K562 (cell line): ENCODE data around the gene GRHL3. TPM values are rescaled to one million over a fixed set of nuclear protein-coding genes. Genes with fewer than 3 reads are reported as not detected.

Source experiments
- CREBBP ChIP-seq: IDR thresholded peaks from one replicate; pipeline ENCODE4 v1.6.1; 2012; ENCODE audit warnings: low read depth, mild to moderate bottlenecking, control low read depth, inconsistent platforms, low read length
- FOXJ2 ChIP-seq: fragments of 200-800 bp; sonication (Bioruptor generic); IDR thresholded peaks from 2 replicates; pipeline ENCODE4 v1.6.1; 2016; ENCODE audit warnings: missing genetic modification characterization, missing compliant biosample characterization
- HNRNPLL ChIP-seq: fragments of 200-400 bp; formaldehyde crosslinking; IDR thresholded peaks from 2 replicates; pipeline ENCODE4 v1.6.1; 2017; ENCODE audit warnings: low read length, low read depth, mild to moderate bottlenecking; ENCODE audit not compliant: poor library complexity, severe bottlenecking
- L3MBTL2 ChIP-seq: fragments of 450-650 bp; IDR thresholded peaks from 2 replicates; pipeline ENCODE4 v1.6.1; 2016; ENCODE audit warnings: mild to moderate bottlenecking, moderate library complexity
- LCOR ChIP-seq: sonication (generic); formaldehyde crosslinking; IDR thresholded peaks from 2 replicates; pipeline ENCODE4 v1.8.0; 2022; ENCODE audit warnings: mild to moderate bottlenecking, missing genetic modification reagents
- MYNN ChIP-seq, 2 experiments: sonication (generic); formaldehyde crosslinking in 1 of 2; IDR thresholded peaks; 2 replicates each; pipeline versions ENCODE4 v1.5.0 to v1.6.1; 2016 to 2020; ENCODE audit warnings: antibody characterized with exemption in 1 of 2, missing genetic modification reagents in 1 of 2
- PHF8 ChIP-seq: fragments of 200-600 bp; sonication (generic); IDR thresholded peaks from 2 replicates; pipeline ENCODE4 v1.6.1; 2012; ENCODE audit warnings: mixed run types, mild to moderate bottlenecking, inconsistent platforms, low read length, moderate library complexity, borderline replicate concordance
- PML ChIP-seq: IDR thresholded peaks from 2 replicates; pipeline ENCODE4 v1.6.1; 2012; ENCODE audit warnings: low read length, inconsistent platforms
- SRSF1 ChIP-seq: fragments of 200-400 bp; formaldehyde crosslinking; IDR thresholded peaks from 2 replicates; pipeline ENCODE4 v1.6.1; 2017; ENCODE audit warnings: mild to moderate bottlenecking, low read depth, low read length, moderate library complexity
- YBX1 ChIP-seq: fragments of 450-650 bp; IDR thresholded peaks from 2 replicates; pipeline ENCODE4 v1.7.1; 2016; ENCODE audit warnings: mild to moderate bottlenecking
- ZFP1 ChIP-seq: fragments of 450-650 bp; formaldehyde crosslinking; IDR thresholded peaks from 2 replicates; pipeline ENCODE4 v1.4.0; 2020; ENCODE audit warnings: mild to moderate bottlenecking, mixed read lengths
- ZFP36 ChIP-seq: fragments of 150-350 bp; IDR thresholded peaks from 2 replicates; pipeline ENCODE4 v1.6.1; 2018; ENCODE audit warnings: low read length, low read depth; ENCODE audit not compliant: partially characterized antibody
- ZNF274 ChIP-seq: IDR thresholded peaks from 2 replicates; pipeline ENCODE4 v1.6.1; 2011; ENCODE audit warnings: low read depth, mild to moderate bottlenecking, low read length, moderate library complexity, borderline replicate concordance
- ZNF57 ChIP-seq: fragments of 450-650 bp; formaldehyde crosslinking; IDR thresholded peaks from 2 replicates; pipeline ENCODE4 v1.4.0; 2020; ENCODE audit warnings: mild to moderate bottlenecking, moderate library complexity
- ZNF668 ChIP-seq: fragments of 250-450 bp; sonication (Bioruptor Pico); IDR thresholded peaks from 2 replicates; pipeline ENCODE4 v1.8.0; 2022; ENCODE audit warnings: mild to moderate bottlenecking, inconsistent platforms
- polyA plus RNA-seq, 8 experiments: library from polyadenylated mRNA; depleted of rRNA in 4 of 8; stranded (reverse) in 5 of 8; unstranded in 3 of 8; fragments of >200 nt; fragmentation: Nextera tagmentation in 2 of 8; fragmentation: Illumina TruSeq in 1 of 8; extraction: Ambion mirVana in 2 of 8; extraction: Trizol in 1 of 8; gene quantifications; 2 replicates each; pipeline versions ENCODE4 v1.2.1 to v1.2.3, GENCODE V29; 2011 to 2014; ENCODE audit warnings: inconsistent platforms in 1 of 8, missing spikeins in 1 of 8
- total RNA-seq, 7 experiments: library from RNA; depleted of rRNA in 6 of 7; stranded (reverse); fragments of >200 nt in 6 of 7; fragmentation: Illumina TruSeq in 2 of 7; extraction: Trizol in 2 of 7; gene quantifications; 2 replicates each; pipeline versions ENCODE4 v1.2.1 to v1.2.3, GENCODE V29; 2011 to 2021; ENCODE audit warnings: low replicate concordance in 1 of 7
- TF ChIP-seq, protein P1 (sequence below): fragments of 250-450 bp; sonication (Bioruptor Pico); IDR thresholded peaks from 2 replicates; pipeline ENCODE4 v1.5.0; 2021; ENCODE audit warnings: mild to moderate bottlenecking, moderate library complexity
- TF ChIP-seq, protein P2 (sequence below): fragments of 250-450 bp; sonication (Bioruptor Pico); IDR thresholded peaks from 2 replicates; pipeline ENCODE4 v1.8.0; 2021; ENCODE audit warnings: mild to moderate bottlenecking, moderate library complexity
- TF ChIP-seq, protein P3 (sequence below): fragments of 250-450 bp; sonication (Bioruptor Pico); IDR thresholded peaks from 2 replicates; pipeline ENCODE4 v1.8.0; 2022; ENCODE audit warnings: moderate library complexity, mild to moderate bottlenecking, inconsistent platforms
- TF ChIP-seq, protein P4 (sequence below), 2 experiments: fragments of 450-650 bp; IDR thresholded peaks; 2 replicates each; pipeline ENCODE4 v1.6.1; 2016

Gene GRHL3
- total and polyA plus RNA-seq, 9 of the 15 experiments (the other 6 are each of a cell fraction or from before 2014, with no cell fraction given) = 0.01 to 0.04 TPM; not detected in 7

DNA sequence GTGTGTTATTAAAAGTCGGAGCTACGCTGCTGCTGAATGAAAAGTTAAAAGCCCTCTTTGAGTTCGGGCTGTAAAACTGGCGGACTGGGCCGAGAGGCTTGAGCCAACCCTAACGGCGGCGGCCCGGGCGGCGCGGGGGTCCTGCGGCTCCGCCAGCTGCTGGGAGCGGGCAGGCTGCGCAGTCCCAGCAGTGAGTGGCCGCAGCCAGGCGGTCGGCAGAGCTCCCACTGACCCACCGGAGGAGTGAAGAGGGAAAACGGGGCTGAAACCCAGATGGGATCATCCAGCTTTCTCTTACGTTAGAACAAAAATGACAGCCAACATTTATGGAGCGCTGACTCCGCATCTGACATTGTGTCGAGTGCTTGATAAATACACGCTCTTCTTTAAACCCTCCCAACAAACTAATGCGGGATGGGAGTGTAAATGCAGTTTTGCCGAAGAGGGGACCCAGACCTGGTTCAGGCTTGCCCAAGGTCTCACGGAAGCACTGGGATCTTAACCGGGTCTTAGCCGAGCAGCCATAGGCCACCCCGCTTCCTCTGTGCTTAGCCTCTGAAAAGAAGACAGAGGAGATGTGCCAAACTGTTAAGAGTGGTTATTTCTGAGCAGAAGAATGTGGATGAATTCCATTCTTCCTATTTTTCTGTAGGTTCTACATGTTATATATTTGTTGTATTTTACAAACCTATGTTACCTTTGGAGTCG is 3.5 kb downstream of the GRHL3 start (continued):
- TF ChIP-seq ZNF274 = no peak
- TF ChIP-seq ZFP36 = no peak
- TF ChIP-seq ZFP1 (CRISPR knock-in tag) = no peak
- TF ChIP-seq, protein P1, sequence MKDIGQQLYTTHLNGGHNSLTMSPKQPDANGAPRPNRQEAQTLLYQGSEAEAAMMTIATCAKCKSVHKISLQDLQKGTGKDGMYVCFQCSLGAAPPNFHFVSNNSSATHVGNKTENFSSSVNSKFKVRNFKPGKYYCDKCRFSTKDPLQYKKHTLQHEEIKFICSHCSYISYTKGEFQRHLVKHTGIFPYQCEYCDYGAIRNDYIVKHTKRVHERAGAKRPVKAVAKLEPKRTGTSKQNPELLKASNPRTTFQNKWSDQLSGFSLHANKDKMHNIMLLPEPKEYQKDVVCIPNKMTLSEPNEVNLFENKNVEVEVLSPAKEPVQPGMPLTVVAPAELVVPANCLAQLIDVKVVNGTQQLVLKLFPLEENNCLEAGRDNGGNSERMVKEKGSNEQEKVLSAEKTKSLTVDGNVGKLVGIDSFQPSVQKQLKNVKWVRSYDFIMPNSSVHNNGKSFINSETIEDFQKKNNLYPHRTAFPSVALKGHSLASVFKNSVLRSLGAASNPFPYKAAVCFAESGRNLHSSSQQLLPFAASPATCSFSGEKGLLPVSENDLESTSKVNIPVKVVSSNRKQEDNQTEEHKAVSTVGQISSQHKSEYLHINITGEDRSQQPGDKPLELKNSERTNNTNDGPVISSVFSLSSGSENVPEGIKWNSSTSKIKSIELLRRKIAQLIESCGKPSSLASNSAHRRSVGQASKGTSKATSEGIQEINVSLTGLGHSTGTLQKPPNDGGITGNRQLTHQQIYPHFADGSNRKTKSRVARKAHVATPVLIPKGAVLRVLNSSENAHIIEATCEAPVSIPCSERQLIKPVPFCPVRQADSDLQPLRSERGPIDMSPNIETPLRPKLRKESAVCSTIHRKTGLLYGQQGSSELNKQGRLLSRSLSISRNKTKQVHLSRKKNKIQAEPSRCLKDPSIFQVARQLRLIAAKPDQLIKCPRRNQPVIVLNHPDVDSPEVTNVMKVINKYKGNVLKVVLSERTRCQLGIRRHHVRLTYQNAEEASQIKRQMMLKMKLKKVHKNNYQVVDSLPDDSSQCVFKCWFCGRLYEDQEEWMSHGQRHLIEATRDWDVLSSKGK (CRISPR knock-in tag) = no peak
- no peak for TF ChIP-seq FOXJ2 (tag)
- no peak for TF ChIP-seq ZNF668
- TF ChIP-seq CREBBP = no peak
- 0 out of 2 replicates have a peak, but pooled peaks have one; percentile 37 for TF ChIP-seq L3MBTL2
- TF ChIP-seq LCOR (CRISPR knock-in tag) = 0 out of 2 replicates have a peak, but pooled peaks have one; percentile 2
- no peak for TF ChIP-seq YBX1
- TF ChIP-seq, protein P2, sequence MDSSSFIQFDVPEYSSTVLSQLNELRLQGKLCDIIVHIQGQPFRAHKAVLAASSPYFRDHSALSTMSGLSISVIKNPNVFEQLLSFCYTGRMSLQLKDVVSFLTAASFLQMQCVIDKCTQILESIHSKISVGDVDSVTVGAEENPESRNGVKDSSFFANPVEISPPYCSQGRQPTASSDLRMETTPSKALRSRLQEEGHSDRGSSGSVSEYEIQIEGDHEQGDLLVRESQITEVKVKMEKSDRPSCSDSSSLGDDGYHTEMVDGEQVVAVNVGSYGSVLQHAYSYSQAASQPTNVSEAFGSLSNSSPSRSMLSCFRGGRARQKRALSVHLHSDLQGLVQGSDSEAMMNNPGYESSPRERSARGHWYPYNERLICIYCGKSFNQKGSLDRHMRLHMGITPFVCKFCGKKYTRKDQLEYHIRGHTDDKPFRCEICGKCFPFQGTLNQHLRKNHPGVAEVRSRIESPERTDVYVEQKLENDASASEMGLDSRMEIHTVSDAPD (CRISPR knock-in tag) = no peak
- peak; percentile 9 for TF ChIP-seq HNRNPLL
- TF ChIP-seq, protein P3, sequence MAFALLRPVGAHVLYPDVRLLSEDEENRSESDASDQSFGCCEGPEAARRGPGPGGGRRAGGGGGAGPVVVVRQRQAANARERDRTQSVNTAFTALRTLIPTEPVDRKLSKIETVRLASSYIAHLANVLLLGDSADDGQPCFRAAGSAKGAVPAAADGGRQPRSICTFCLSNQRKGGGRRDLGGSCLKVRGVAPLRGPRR (CRISPR knock-in tag) = no peak
- TF ChIP-seq PML = 0 out of 2 replicates have a peak, but pooled peaks have one; percentile 4
- TF ChIP-seq MYNN (IDR thresholded peaks at IDR 0.05) = no peak
- peak; percentile 87 for TF ChIP-seq MYNN (CRISPR knock-in tag; IDR thresholded peaks at IDR 0.05)
- no peak for TF ChIP-seq SRSF1
- TF ChIP-seq, protein P4, sequence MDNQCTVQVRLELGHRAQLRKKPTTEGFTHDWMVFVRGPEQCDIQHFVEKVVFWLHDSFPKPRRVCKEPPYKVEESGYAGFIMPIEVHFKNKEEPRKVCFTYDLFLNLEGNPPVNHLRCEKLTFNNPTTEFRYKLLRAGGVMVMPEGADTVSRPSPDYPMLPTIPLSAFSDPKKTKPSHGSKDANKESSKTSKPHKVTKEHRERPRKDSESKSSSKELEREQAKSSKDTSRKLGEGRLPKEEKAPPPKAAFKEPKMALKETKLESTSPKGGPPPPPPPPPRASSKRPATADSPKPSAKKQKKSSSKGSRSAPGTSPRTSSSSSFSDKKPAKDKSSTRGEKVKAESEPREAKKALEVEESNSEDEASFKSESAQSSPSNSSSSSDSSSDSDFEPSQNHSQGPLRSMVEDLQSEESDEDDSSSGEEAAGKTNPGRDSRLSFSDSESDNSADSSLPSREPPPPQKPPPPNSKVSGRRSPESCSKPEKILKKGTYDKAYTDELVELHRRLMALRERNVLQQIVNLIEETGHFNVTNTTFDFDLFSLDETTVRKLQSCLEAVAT (IDR thresholded peaks at IDR 0.05) = no peak
- no peak for TF ChIP-seq PHF8
- no peak for TF ChIP-seq ZNF57 (CRISPR knock-in tag)
